CMK (cell line): ENCODE measurements around the gene ANKRD44.

Experiments used
- DNase-seq: peaks from one replicate; pipeline ENCODE4 v3.0.0-alpha.2; 2010; ENCODE audit warnings: low read depth

Gene ANKRD44

DNA sequence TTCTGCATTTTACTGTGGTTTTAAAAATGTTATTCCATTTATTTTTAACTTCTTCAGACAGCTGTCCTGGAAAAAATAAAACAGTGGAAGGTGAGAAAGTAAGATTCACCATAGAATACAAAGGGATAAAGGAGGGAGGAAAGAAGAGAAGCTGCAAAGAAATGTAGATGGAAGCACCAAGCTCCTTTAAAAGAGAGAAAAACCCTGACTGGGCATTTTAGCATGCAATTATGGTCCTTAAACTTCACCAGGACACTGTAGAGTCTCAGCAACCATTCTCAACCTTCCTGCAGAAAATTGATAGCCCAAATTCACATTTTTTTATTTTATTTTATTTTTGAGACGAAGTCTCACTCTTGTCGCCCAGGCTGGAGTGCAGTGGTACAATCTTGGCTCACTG, 11.6 kb upstream of the ANKRD44 start:
- no peak for DNase-seq

DNA sequence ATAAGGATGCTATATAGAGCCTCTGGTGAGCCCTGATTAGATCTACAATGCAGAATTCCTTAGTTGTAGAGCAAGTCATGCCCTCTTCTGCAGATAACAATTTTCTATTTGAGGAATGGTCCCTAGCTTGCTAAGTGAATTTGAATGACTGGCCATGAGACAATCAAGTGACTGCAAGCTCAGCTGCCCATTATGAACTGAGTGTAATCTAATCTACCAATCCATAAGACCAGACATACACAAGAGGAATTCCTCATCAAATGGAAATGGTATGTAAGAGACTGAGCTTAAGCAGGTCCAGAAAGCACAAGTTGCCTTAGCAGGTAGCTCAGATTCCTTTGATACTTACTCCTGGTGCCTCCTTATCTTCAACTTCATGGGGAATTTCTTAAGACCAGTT, 4.8 kb upstream of the ANKRD44 start:
- DNase-seq = no peak

DNA sequence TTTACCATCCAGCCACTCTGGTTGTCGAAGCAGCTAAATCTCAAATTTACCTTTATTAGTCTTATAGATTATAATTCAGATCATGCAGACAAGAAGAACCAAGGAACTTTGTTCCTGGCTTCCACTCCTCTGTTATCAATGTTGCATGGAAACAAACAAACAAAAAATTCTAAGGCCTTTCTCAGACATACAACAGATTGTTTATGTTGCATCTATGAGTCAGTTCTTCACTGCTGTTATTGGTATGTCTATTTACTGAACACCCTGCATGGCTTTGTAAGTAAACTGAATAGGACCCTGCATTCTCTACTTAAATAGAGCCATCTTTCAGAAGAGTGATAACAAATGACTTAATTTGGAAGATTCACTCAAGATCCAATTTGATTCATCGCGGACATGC, 1.6 kb upstream of the ANKRD44 start:
- no peak for DNase-seq

DNA sequence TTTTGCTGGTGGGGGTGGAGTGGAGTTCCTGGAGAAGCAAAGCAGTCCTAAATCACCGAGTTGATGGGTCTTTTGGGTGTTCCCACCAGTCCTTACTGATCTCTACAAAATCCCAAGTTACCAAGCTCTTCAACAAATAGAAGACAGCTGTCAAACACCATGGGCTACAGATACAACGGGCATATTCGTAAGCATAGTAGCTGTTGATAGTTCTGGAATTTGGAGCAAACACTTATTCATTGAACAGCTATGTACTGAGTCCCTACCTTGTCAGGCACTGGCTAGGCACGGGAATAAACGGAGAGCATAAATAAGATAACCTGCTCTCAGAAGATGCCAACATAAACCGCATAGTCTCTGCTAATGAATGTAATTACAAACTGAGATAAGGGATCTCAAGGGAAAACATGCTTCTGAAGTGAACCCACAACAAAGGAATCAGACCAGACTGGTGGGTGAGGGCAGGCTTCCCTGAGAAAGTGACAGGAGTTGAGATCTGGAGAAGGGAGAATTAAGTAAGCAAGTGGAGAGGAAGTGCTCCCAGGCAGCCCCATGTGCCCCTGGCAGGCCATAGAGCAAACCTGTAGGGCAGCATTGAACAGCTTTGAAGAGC, 947 bp upstream of the ANKRD44 start:
- no peak for DNase-seq

DNA sequence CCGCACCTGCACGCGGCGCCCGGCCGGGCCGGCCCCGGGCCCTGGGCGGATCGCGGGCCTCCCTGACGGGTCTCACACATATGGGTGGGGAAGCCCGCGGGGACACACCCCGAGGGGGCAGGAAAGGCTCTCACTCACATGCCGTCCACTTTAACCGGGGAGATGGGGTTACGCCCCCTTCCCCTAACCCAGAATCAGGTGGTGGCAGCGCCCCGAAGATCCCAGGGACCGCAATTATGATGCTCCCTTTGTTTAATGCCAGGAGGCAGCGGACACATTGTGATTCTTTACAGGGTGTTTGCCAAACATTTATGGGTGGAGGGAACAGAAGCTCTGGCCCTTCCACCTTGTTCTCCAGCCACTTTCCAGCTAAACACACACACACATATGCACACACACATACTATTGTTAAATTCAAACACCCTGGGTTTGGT, 424 bp upstream of the ANKRD44 start:
- no peak for DNase-seq

DNA sequence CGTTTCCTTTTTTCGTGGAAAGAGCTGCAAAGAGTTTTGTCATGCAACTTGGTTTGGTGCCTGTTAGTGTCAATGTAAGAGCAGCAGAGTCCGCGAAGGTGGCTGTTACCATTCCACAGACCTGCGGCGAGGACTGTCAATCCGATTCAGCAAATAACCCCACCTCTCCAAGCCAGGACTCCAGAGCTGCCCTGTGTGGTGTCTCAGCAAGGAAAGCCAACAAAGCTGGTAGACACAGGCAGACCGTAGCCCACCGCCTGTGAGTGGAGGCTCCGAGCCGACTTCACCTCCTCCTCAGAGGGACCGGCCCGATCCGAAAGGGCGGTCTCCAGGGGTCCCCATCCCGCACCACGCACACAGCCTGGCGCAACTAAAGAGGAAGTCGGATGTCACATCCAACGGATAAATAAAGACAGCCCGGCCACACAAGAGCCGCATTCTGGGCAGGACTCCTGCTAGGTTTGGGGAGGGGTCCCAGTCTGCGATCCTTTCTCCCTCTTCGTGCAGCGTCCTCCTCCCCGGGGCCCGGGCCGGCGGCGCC, 819 bp downstream of the ANKRD44 start:
- DNase-seq = no peak

DNA sequence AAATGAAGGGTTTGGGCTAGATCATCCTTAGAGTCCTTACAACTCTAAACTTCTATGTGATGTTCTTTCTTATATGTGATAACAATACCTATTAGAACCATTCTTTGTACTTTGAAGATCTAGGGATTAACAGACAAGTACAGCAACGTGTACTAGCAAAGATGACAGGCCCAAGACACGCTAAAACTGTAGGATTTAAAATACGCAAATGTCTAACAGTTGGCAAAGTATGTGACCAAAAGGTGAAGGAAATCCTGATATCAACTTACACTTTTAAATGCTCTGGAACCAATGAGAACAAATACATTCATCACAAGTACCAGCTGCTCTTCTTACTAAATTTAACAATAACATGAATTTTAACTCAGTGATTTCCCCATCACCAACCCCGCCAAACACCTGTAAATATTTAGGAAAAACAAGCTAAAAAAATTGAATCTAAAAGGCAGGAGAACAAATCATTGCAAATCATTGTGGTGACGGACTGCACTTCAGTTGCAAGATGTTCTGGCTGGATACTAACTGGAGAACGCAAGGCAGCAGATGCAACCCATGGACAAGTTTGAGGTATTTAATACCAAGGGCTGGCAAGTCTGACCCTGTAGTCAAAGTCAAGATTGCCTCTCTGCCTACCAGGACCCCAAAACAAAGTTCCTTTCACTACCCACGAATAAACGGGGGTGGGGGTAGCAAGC, 1.4 kb downstream of the ANKRD44 start:
- DNase-seq = no peak

DNA sequence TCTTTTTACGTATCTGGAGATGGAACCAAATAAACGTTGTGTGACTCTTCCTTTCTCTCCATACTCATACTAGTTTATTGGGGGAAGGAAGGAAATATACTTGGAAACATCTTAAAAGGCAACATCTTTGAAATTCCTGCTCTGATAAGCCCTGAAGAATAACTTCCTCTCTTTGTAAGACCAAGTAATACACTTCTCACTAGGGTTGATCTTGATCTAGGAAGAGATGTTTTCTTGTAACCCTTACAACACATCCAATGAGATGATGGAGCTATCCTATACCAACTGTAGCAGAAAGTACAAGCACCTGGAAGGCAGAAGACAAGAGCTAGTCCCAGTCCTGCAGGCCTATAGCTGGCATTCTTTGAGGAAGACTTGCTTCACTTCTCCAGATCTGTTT, 2.0 kb downstream of the ANKRD44 start:
- DNase-seq = no peak

DNA sequence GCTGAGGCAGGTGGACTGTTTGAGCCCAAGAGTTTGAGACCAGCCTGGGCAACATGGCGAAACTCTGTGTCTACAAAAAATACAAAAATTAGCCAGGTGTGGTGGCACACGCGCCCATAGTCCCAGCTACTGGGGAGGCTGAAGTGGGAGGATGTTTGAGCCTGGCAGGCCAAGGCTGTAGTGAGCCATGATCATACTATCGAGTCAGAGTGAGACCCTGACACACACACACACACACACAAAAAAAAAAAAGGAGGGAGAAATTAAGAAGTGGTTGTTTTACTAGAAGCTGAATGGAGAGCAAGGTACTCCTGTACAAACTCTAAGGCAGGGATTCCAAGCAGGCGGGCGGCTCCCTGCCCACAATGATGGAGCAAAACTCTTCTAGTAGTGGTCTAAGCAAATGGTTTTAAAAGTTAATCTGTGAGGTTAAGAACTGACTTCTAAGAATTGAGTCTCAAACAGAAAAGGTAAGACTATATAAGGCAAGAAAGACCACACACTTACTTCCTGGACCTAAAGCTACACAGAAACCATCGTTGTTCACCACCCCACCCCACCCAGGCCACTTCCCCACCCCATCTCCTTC, 2.6 kb downstream of the ANKRD44 start:
- no peak for DNase-seq

DNA sequence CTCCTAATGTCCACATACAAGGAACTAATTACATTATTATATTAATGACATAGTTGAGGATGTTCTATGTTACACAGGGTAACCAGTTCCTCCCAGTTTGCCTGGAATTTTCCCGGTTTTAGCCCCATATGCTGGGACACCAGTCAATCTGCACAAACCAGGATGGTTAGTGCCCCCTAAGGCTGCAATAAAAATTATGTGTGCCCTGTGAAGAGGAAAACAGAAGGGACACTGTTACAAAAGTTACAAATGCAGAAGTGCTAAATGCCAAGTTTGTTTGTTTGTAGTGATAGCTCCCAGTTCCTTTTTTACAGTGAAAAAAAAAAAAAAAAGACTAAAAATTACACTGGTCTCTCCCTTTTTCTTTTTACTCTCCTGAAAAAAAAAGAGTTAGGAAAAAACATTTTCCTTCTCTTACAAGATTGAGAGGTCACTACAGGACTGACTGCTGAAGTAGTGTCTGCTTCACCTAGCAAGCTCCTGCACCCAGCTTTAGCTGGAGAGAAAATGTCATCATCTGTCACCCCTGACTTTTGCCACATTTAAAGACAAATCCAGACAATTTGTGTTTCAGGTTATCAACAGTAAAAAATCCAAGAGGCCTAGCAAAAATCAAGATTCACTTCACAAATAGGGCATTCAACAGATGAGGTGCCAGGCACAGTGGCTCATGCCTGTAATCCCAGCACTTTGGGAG, 3.2 kb downstream of the ANKRD44 start:
- DNase-seq = no peak

DNA sequence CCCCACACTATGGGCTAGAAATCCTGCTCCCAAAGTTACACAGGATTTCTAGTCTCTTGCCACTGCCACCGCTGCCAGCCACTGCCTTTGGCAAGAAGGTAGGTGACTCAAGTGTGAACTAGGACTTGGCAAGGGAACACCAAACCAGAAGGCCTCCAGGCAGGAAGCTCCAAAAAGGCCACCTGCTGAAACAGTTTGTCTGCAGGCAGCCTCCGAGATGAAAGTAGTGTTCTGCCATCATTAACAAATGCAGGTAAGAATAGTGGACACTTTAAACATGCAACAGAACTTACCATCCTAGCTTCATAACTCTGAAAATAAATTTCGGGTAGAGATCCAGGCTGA, 3.9 kb downstream of the ANKRD44 start:
- DNase-seq = no peak

DNA sequence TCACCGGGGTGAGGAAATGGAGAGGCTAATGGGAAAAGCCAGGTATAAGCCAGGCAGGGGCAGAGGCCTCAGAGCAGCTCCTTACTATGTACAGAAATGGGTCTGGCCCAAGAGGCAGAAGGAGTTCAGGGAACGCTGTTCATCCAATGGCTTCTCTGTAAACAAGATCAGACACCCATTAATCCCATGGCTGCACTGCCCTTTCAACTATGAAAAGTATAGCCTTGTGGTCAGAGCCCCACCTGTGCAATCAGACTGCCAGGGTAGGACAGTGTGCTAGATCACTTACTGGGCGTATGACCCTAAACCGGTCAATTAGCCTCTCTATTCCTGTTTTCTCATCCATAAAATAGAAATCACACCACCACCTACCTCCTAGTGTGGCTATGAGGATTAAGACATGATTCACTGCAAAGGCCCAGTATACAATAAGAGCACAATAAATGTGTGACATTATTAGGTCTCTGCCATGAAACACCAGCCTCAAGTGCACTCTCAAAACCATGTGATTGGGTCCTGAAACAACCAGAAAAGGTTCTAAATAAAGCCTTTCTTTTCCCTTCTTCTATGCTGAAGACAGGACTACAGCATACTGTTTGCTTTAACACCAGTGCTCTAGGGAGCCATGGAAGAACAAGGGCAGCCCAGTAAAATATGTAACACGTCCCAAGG, 4.4 kb downstream of the ANKRD44 start:
- no peak for DNase-seq

DNA sequence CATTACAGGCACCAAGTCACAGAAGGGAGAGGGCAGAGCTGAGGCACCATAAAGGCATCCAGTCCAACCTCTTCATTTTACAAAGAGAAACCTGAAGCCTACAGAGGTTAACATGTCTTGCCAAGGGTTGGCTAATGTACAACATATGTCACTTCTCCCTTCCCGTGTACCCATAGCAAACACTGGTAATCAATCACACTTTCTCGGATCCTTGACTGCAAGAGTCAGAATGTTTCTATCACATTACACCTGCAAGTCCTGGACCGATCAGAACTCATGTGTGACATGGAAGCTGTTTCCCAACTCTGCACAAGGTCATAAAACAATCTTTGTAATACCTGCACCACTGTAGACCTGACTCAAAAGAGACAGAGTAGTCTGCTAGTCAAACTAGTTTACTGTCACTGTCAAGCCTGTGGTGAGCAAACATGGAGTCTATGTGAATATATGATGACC, 6.0 kb downstream of the ANKRD44 start:
- no peak for DNase-seq

DNA sequence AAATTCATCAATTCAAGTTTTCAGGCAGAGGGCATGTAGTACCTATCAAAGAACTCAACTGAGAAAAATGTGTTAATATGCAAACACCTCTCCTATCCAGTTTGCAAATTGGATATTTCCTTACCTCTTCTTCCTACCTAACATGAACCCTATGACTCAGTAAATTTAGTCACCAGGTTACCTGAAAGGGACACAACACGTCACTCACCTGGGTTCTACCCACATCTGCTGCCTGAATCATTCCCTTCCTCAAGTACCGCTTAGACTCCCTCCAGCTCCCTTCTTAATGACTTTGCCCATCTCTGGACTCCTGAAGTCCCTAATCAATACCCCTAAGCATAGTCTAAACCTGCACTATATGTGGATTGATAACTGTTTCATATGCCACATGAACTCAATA, 10.4 kb downstream of the ANKRD44 start:
- no peak for DNase-seq

DNA sequence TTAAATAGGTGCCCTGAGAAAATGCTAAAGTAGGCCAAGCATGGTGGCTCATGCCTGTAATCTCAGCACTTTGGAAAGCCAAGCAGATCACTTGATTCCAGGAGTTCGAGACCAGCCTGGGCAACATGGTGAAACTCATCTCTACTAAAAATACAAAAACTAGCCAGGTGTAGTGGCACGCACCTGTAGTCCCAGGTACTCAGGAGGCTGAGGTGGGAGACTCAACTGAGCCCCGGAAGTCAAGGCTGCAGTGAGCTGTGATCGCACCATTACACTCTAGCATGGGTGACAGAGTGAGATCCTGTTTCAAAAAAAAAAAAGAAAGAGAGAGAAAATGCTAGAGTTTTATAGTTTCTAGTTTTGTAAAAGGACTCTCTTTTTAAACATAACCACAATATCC, 12.0 kb downstream of the ANKRD44 start:
- DNase-seq = no peak

DNA sequence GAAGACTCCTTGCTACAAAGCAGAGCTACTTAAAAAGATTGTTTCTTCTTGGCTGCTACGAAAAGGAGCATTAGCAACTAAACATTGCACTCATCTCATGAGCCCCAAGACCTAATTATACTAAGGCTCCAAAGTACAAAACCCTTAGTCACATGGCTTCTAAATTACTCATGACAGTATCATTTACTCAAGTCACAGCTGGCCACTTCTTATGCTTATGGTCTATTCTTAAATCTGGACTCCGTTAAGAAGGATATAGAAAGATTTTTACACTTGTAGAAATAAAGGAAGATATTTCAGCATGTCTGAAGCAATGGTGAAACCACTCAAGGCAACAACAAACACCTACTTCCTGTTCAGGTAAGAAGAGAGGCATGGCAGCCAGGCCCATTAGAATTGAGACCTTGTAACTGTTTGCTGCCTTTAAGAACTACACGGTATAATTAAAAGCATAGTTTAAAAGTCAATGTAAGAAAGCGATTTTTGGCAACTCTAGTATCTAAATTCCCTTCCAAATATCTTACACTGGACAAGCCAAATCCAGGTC, 12.7 kb downstream of the ANKRD44 start:
- no peak for DNase-seq

DNA sequence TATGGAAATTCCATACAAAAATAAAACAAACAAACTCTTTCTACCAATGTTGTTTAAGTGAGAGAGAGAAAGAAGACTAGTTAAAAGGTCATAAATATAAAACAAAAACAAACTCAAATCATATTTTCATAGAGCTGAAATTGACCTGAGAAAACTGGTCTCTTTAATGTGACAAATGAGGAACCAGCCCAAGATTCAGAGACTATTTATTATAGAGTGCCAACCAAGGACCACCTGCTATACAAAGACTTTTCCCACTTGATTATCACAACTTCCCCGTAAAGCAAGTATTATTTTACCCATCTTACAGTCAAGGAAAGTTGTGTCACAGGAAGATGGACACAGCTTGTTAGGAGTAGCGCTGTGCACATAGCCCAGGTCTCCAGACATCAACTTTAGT, 13.3 kb downstream of the ANKRD44 start:
- DNase-seq = no peak

DNA sequence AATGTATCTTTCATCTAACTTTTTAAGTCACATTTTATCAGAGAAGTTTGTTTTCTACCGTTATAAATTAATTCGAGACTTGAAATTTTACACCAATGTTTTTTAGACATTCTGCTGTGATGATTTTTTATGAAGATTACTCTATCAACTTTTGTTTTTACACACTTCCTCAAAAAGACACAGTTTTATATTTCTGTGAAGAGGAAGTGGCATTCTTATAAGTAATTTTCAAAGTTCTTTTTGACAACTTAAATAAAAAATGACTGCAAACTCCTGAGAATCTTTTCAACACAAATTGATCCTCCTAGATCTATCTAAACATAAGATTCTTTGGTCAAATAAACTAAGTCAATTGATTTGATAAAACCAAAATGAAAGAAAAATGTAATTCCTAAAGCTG, 13.7 kb downstream of the ANKRD44 start:
- no peak for DNase-seq

DNA sequence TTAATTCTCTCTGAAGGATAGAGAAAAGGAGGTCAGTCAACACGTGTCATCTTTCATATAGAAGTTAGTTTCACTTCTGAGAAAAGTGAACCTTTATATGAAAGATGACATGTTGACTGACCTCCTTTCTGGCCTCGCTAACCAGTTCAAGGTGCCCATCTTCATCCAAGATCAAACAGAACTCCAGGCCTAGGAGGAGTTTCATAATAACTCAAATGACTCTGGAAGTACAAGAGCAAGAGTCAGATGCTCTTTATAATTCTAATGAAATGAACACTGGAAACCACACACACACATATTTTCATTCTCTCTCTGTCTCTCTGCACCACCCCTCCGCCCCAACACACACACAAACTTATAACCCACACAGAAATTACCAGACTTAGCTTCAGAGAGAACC, 16.3 kb downstream of the ANKRD44 start:
- no peak for DNase-seq

DNA sequence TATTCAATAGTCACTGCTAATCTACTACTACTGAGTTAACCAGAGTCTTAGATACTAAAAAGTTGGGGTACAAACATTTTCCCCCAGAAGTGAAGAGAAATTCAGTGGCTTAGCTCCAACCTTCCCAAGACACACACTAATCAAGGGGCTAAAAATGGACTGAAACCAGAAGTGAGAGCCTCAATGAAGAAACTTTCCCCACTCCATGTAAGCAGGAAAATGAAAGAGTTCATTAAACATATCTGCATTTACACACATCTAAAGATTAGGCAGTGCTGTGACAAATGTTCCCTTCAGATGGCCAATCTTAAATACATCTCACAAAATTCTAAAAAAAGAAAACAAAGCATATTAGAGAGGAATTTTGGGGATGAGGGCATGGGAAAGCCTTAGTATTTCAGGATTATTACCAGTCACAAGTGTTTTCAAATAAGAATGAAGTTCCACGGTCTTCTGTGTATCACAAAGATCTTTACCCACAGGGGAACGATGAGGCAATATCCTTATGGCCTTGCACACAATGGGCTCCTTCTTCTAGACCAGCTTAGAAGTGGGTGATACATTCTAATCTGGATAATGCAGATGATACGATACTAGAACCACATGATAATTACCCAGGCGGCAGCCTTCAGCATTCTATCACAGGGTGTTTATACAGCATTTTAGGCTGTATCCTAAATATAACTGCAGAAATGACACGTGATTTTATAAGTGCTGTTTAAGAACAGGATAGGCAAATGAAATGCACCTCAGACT, 17.1 kb downstream of the ANKRD44 start:
- no peak for DNase-seq

DNA sequence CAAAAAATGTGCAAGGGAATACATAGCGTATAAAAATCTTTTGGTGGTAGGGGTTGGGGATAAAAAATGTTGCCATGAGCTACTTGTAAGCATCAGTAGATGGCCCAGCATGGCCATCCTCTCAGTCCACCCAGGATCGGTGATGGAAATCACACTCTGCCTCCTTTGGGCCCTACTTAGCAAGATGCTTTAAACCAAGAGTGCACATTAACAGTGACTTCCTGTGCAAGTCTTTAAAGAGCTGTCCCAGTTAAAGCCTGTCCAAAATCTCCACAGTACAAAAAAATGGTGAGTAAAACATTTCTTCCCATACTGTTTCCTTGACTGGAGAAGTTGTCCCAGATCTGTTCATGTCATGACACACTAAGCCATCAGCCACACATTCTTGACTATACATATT, 18.0 kb downstream of the ANKRD44 start:
- no peak for DNase-seq
